ENCODE measurements around the gene GPC5. TPM values are rescaled to one million over a fixed set of nuclear protein-coding genes. Genes with fewer than 3 reads are reported as not detected.

The GPC5 gene
- total and polyA plus RNA-seq, 2 of the 13 experiments (the other 11 are each of a cell fraction or from before 2014, with no cell fraction given): 0.02 to 0.07 TPM

- WGBS (ENCODE audit: low lambda C conversion rate): 17% methylated on average over 3 of the region's 3 CpGs
- Histone ChIP-seq H3K36me3 (replicated peaks in 1 of 2; ENCODE audit: control insufficient read depth in 1 of 2, insufficient read depth in 2 of 2, low read length in 2 of 2) (no peaks in the 10 kb centered on the region), H3K4me2 (ENCODE audit: low read depth, low read length) (no peak overlapping the region), H3K4me1 (ENCODE audit: insufficient read depth, low read length) (no peaks in the 10 kb centered on the region), H3K27me3 (ENCODE audit: control insufficient read depth in 1 of 2, insufficient read depth in 2 of 2, low read length in 2 of 2) (no peaks in the 10 kb centered on the region), H3K9me3 (ENCODE audit: low read length) (no peaks in the 10 kb centered on the region), H3K79me2 (ENCODE audit: insufficient read depth, low read length) (no peaks in the 10 kb centered on the region), H2AFZ (ENCODE audit: low read length) (no peak overlapping the region), H3K4me3 (replicated peaks in 1 of 3; ENCODE audit: insufficient read depth in 1 of 3, low read depth in 2 of 3, low read length in 3 of 3) (no peak overlapping the region), H4K20me1 (ENCODE audit: insufficient read depth, low read length) (no peaks in the 10 kb centered on the region), H3K27ac (ENCODE audit: extremely low read length, insufficient read depth, low read length) (no peak overlapping the region), H3K9ac (ENCODE audit: insufficient read depth, low read depth, low read length) (no peak overlapping the region)
- POLR2A ChIA-PET: no interaction called here
- ATAC-seq (no peak), DNase-seq (ENCODE audit: low spot score) (no peak), FAIRE-seq (no peak)
- intact Hi-C loops (cut with micrococcal nuclease; ENCODE audit: unreplicated experiment) (no loop called here), in situ Hi-C loops (cut with HindIII; ENCODE audit: extremely low pct_ligation_motif_present, low pct_unique_long_range_greater_than_20kb) (no loop called here)
- CTCF ChIA-PET (ENCODE audit: low intra/inter-chr PET ratio, low total read pairs): no interaction called here
- BruUV-seq (replicated peaks): no TSS peak
- TF ChIP-seq FOXP1 (IDR thresholded peaks at IDR 0.05) (no peak), FOXP1 (CRISPR knock-in tag; IDR thresholded peaks at IDR 0.05) (no peak), ZUFSP (CRISPR knock-in tag; IDR thresholded peaks at IDR 0.05; ENCODE audit: borderline replicate concordance) (no peak), ZNF770 (CRISPR knock-in tag; IDR thresholded peaks at IDR 0.05) (no peak), ZNF264 (CRISPR knock-in tag; IDR thresholded peaks at IDR 0.05) (no peak), ISX (CRISPR knock-in tag; conservative IDR thresholded peaks at IDR 0.05) (no peak), TBX2 (CRISPR knock-in tag; IDR thresholded peaks at IDR 0.05; ENCODE audit: borderline replicate concordance) (no peak), ZNF639 (CRISPR knock-in tag; conservative IDR thresholded peaks at IDR 0.05) (no peak), ZFYVE20 (CRISPR knock-in tag; IDR thresholded peaks at IDR 0.05; ENCODE audit: borderline replicate concordance, low read depth) (no peak), PAWR (CRISPR knock-in tag; IDR thresholded peaks at IDR 0.05; ENCODE audit: borderline replicate concordance) (no peak), PLRG1 (conservative IDR thresholded peaks at IDR 0.05) (no peak), JUNB (CRISPR knock-in tag; IDR thresholded peaks at IDR 0.05; ENCODE audit: borderline replicate concordance) (no peak), ELF1 (CRISPR knock-in tag; IDR thresholded peaks at IDR 0.05) (no peak), ZBTB42 (CRISPR knock-in tag; IDR thresholded peaks at IDR 0.05) (no peak), AGO1 (IDR thresholded peaks at IDR 0.05; ENCODE audit: low read depth, low read length, poor library complexity, severe bottlenecking) (no peak)
Observed at GRCh38 chr13:91627952-91628739, 229.7 kb downstream of the GPC5 start.

Data from HepG2 (cell line).